Esophagus squamous epithelium (tissue), 5 donors: Measurements from ENCODE around the gene STX18. TPM values are rescaled to one million over a fixed set of nuclear protein-coding genes. Genes with fewer than 3 reads are reported as not detected.
"Not testable (repeated sequence)": the region's sequence is repeated elsewhere in the genome, so short reads cannot be mapped to it uniquely, and the experiment has no call there.

Experiments used
- DNase-seq: peaks from one replicate; lab custom pipeline; 2025; lab: John Stamatoyannopoulos, UW
- H3K27ac ChIP-seq, 4 donors: fragments of 200-600 bp; sonication (generic); one replicate each; pipeline ENCODE4 v1.5.1; 2016 to 2019; ENCODE audit warnings: mild to moderate bottlenecking in 1 of 4
- H3K27me3 ChIP-seq, 4 donors: fragments of 200-600 bp; sonication (generic); 1 replicate in 3 of 4; 2 replicates in 1 of 4; pipeline versions ENCODE4 v1.5.1 to v1.6.0; 2017 to 2021; ENCODE audit warnings: antibody characterized with exemption in 1 of 4
- H3K36me3 ChIP-seq, 3 donors: fragments of 200-600 bp; sonication (generic); one replicate each; pipeline ENCODE4 v1.5.1; 2016 to 2019
- H3K4me1 ChIP-seq, 3 donors: fragments of 200-600 bp; sonication (generic); one replicate each; pipeline ENCODE4 v1.5.1; 2017 to 2019
- H3K4me3 ChIP-seq, 4 donors: fragments of 200-600 bp; sonication (generic); 1 replicate in 3 of 4; 2 replicates in 1 of 4; pipeline ENCODE4 v1.5.1; 2016 to 2019; ENCODE audit warnings: mild to moderate bottlenecking in 2 of 4, moderate library complexity in 1 of 4
- H3K9me3 ChIP-seq, 3 donors: fragments of 200-600 bp; sonication (generic); one replicate each; pipeline ENCODE4 v1.5.1; 2016 to 2019
- POLR2A ChIP-seq, 4 donors: fragments of 450-650 bp; IDR thresholded peaks; one replicate each; pipeline ENCODE4 v1.6.1; 2017; ENCODE audit warnings: antibody characterized with exemption in 4 of 4, mild to moderate bottlenecking in 4 of 4, moderate library complexity in 3 of 4
- WGBS, 2 donors: methylation state at CpG; one replicate each; pipeline ENCODE4 v1.1.5; 2018; 5-methylcytosine and 5-hydroxymethylcytosine counted together
- intact Hi-C: fragments of 100-400 bp; cut with DNase I; formaldehyde crosslinking; loops from one replicate; pipeline ENCODE4 v1.15.0; 2022
- total RNA-seq, 4 donors: library from RNA; depleted of rRNA; stranded (reverse); fragments of >200 nt; gene quantifications; one replicate each; pipeline ENCODE4 v1.1.0, GENCODE V29; 2016
- TF ChIP-seq, protein P1 (sequence below), 6 experiments: fragments of 450-650 bp in 4 of 6; fragments of 200-600 bp in 2 of 6; sonication (generic) in 2 of 6; IDR thresholded peaks; one replicate each; pipeline ENCODE4 v1.5.1; 2016 to 2019; ENCODE audit warnings: antibody characterized with exemption in 6 of 6, mild to moderate bottlenecking in 4 of 6, moderate library complexity in 4 of 6
- donor health status: DM: yes; HTN: yes; CAD: no.

Gene STX18
- total RNA-seq, 4 donors from 2014 or later = 10.5 to 27.8 (median 19.3) TPM

DNA sequence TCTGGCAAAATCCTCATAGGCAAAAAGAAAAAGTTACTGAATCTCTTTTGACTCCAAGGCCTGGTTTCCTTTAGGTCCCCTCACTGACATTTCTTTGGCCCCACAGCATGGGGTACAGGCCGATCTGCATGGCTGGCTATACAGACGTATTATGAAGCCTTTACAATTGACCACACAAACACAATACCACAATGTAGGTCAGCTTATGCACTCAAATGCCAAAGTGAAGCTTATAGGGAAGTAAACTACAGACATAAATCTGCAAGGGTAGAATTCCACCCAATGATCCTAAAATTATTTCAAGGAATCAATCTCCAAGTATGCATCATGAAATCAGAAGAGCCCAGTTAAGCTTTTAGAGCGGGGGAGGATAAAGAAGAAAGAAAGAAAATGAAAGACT, 20.7 kb downstream of the STX18 start:
- 83 to 91% methylated on average over 3 of the region's 3 CpGs for WGBS, 2 donors
- TF ChIP-seq, protein P1, sequence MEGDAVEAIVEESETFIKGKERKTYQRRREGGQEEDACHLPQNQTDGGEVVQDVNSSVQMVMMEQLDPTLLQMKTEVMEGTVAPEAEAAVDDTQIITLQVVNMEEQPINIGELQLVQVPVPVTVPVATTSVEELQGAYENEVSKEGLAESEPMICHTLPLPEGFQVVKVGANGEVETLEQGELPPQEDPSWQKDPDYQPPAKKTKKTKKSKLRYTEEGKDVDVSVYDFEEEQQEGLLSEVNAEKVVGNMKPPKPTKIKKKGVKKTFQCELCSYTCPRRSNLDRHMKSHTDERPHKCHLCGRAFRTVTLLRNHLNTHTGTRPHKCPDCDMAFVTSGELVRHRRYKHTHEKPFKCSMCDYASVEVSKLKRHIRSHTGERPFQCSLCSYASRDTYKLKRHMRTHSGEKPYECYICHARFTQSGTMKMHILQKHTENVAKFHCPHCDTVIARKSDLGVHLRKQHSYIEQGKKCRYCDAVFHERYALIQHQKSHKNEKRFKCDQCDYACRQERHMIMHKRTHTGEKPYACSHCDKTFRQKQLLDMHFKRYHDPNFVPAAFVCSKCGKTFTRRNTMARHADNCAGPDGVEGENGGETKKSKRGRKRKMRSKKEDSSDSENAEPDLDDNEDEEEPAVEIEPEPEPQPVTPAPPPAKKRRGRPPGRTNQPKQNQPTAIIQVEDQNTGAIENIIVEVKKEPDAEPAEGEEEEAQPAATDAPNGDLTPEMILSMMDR (IDR thresholded peaks at IDR 0.05) = no peak
- TF ChIP-seq POLR2A (IDR thresholded peaks at IDR 0.05) = no peak
- Histone ChIP-seq H3K27me3 (no peaks in the 10 kb centered on the region), H3K36me3 (peaks cover 0 to 2% (median 0%) of the 10 kb centered on the region in 3 donors), H3K4me3 (no peak overlapping the region), H3K9me3 (no peaks in the 10 kb centered on the region), H3K27ac (no peak overlapping the region), H3K4me1 (peaks cover 0 to 6% (median 0%) of the 10 kb centered on the region in 3 donors)
- intact Hi-C loops = no loop called here
- no peak for DNase-seq

DNA sequence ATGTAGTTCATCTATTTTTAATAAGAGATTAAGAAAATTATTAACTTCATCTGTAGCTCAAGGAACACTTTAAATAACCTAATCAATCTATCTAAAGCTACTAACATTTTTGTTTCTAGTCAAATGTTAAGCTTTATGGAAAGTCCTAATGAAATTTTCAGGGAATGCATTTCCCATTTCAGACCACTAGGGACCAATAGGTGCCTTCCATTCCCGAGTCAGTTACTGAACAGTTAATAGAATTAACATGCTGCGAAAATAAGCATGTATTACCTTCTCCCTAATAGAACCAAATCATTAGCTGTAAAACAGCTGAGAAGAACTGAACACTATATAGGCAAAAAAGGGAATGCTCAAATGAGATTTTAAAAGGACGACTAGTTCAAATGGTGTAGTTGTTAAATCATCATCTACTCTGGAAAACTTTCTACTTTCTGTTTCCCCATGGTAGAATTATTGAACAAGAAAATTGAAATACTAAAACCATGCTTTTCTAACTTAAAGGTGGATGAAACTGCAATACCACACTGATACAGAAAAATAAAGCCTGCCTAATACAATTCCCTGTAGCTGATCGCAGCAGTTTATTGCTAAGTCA, 22.5 kb downstream of the STX18 start:
- H3K9me3 ChIP-seq = no peaks in the 10 kb centered on the region
- H3K4me3 ChIP-seq = no peak overlapping the region
- peaks cover 0 to 6% (median 0%) of the 10 kb centered on the region in 3 donors for H3K4me1 ChIP-seq
- H3K36me3 ChIP-seq = no peaks in the 10 kb centered on the region
- 58 to 61% methylated on average over 4 of the region's 4 CpGs for WGBS, 2 donors
- TF ChIP-seq, protein P1 (IDR thresholded peaks at IDR 0.05) = peak in 5 of 6 experiments; percentile 22 to 67 (median 53)
- TF ChIP-seq POLR2A (IDR thresholded peaks at IDR 0.05) = no peak
- H3K27ac ChIP-seq = no peak overlapping the region
- no peak for DNase-seq
- intact Hi-C loops = no loop called here
- H3K27me3 ChIP-seq = no peaks in the 10 kb centered on the region

DNA sequence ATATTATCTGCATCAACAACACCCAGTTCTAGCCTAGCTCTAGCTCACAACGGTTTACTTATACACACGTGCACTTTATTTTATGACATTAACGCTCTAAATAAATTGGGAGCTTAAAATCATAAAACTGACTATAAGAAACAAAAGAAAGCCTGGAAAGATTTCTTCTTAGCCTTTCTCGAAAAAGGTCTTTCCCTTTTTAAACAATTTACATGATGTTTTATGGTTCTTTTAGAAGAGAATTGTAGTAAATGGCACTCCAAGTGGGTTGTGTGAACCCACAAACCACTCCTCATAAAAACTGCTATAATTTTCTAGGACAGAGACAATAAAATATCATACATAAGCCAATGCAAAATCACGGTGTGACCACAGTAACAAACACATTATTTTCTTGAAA, 23.1 kb downstream of the STX18 start:
- no peak for DNase-seq

DNA sequence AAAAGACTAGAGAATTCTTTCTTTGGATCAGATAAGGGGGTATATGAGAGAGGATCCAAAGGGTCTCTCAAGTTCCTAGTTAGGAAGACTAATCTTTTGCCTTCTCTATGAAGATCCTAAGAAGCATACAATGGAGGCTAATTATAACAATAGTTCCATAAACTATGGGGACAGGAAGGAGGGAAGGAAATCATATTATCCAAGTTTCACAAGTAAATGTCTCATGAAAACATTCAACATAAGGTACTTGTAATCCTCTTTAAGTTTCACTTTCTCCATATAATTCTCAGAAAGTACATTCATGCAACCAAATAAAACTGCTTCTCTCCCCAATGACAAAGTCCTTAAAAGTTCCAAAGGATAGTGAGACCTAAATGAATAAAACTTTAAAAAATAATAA, 27.1 kb downstream of the STX18 start:
- H3K9me3 ChIP-seq = no peaks in the 10 kb centered on the region
- no peaks in the 10 kb centered on the region for H3K36me3 ChIP-seq
- no peak overlapping the region for H3K4me3 ChIP-seq
- no peaks in the 10 kb centered on the region for H3K27me3 ChIP-seq
- DNase-seq = no peak
- TF ChIP-seq, protein P1 (IDR thresholded peaks at IDR 0.05) = no peak
- TF ChIP-seq POLR2A (IDR thresholded peaks at IDR 0.05) = no peak
- no peak overlapping the region for H3K27ac ChIP-seq
- H3K4me1 ChIP-seq = peaks cover 0 to 6% (median 0%) of the 10 kb centered on the region in 3 donors
- intact Hi-C loops = no loop called here

More for the DNA sequence above, 23.1 kb downstream of the STX18 start:
- no peaks in the 10 kb centered on the region for H3K36me3 ChIP-seq
- 87 to 88% methylated on average over 5 of the region's 5 CpGs for WGBS, 2 donors
- H3K9me3 ChIP-seq = no peaks in the 10 kb centered on the region
- intact Hi-C loops = no loop called here
- no peak overlapping the region for H3K4me3 ChIP-seq
- H3K27ac ChIP-seq = no peak overlapping the region
- TF ChIP-seq POLR2A (IDR thresholded peaks at IDR 0.05) = no peak
- TF ChIP-seq, protein P1 (IDR thresholded peaks at IDR 0.05) = no peak
- H3K27me3 ChIP-seq = no peaks in the 10 kb centered on the region
- H3K4me1 ChIP-seq = peaks cover 0 to 6% (median 0%) of the 10 kb centered on the region in 3 donors

- H3K4me3 ChIP-seq = no peak overlapping the region
- TF ChIP-seq, protein P1 (IDR thresholded peaks at IDR 0.05) = no peak
- TF ChIP-seq POLR2A (IDR thresholded peaks at IDR 0.05) = no peak
- peaks cover 0 to 4% (median 0%) of the 10 kb centered on the region in 3 donors for H3K36me3 ChIP-seq
- DNase-seq = no peak
- H3K9me3 ChIP-seq = no peaks in the 10 kb centered on the region
- intact Hi-C loops = no loop called here
- no peaks in the 10 kb centered on the region for H3K4me1 ChIP-seq
- H3K27me3 ChIP-seq = no peaks in the 10 kb centered on the region
- H3K27ac ChIP-seq = no peak overlapping the region
- 75% methylated on average over 1 of the region's 1 CpG; no CpG with 5 or more reads in 1 of the 2 donors for WGBS, 2 donors
Measured at GRCh38 chr4:4512282-4512681, 29.6 kb downstream of the STX18 start.

GRCh38 chr4:4510641-4511040, 31.2 kb downstream of the STX18 start:
- DNase-seq, intact Hi-C loops, H3K4me1 ChIP-seq, H3K27ac ChIP-seq, H3K36me3 ChIP-seq, H3K27me3 ChIP-seq, H3K9me3 ChIP-seq, H3K4me3 ChIP-seq: not testable (repeated sequence)
- 92 to 100% methylated on average over 3 of the region's 3 CpGs for WGBS, 2 donors
